ENCODE results near the gene KCNB1. TPM values are rescaled to one million over a fixed set of nuclear protein-coding genes. Genes with fewer than 3 reads are reported as not detected.

KCNB1 gene
- total and polyA plus RNA-seq, 2 of the 4 experiments (the other 2 are of a cell fraction): 0.05 TPM; not detected in 1

GRCh38 chr20:49523767-49524360, 41.4 kb upstream of the KCNB1 start:
- dilution Hi-C loops (cut with HindIII; ENCODE audit: low sequenced_read_pairs, unreplicated experiment): no loop called here
- Histone ChIP-seq H3K4me2 (ENCODE audit: low read depth, low read length) (no peak overlapping the region), H3K27ac (ENCODE audit: insufficient read depth, low read length) (no peak overlapping the region), H3K4ac (ENCODE audit: low read depth, low read length) (no peak overlapping the region), H2BK20ac (ENCODE audit: low read depth, low read length) (no peak overlapping the region), H3K27me3 (ENCODE audit: control insufficient read depth, insufficient read depth, low read length) (peaks cover 3% of the 10 kb centered on the region), H2BK15ac (ENCODE audit: low read depth, low read length) (no peak overlapping the region), H4K20me1 (ENCODE audit: insufficient read depth, low read length) (no peaks in the 10 kb centered on the region), H3K23ac (ENCODE audit: low read depth, low read length) (no peak overlapping the region), H3K36me3 (ENCODE audit: control insufficient read depth, insufficient read depth, low read length) (0 out of 2 replicates have a peak, but pooled peaks cover 3% of the 10 kb centered on the region), H3K9me1 (ENCODE audit: insufficient read depth, low read length) (no peaks in the 10 kb centered on the region), H3K4me1 (ENCODE audit: control insufficient read depth, insufficient read depth, low read length) (no peaks in the 10 kb centered on the region), H3K18ac (ENCODE audit: low read depth, low read length) (no peak overlapping the region), H3K79me1 (ENCODE audit: low read depth in 1 of 2, low read length in 2 of 2) (no peaks in the 10 kb centered on the region), H3K14ac (replicated peaks; ENCODE audit: low read depth, low read length) (no peak overlapping the region), H3K56ac (ENCODE audit: extremely low read depth, insufficient read depth, low read length) (no peak overlapping the region), H3K9ac (ENCODE audit: low read depth, low read length) (no peak overlapping the region), H2AK5ac (ENCODE audit: low read depth, low read length) (no peak overlapping the region), H4K8ac (ENCODE audit: low read depth in 2 of 2, low read length in 2 of 2) (no peak overlapping the region), H2BK5ac (ENCODE audit: low read depth, low read length, poor library complexity, severe bottlenecking) (no peak overlapping the region), H4K5ac (ENCODE audit: low read depth, low read length) (no peak overlapping the region), H3K4me3 (ENCODE audit: insufficient read depth, low read depth, low read length) (no peak overlapping the region), H4K91ac (ENCODE audit: insufficient read depth, low read depth, low read length) (no peak overlapping the region), H2AK9ac (replicated peaks; ENCODE audit: low read depth, low read length, poor library complexity) (no peak overlapping the region), H2AFZ (replicated peaks; ENCODE audit: low read length, poor library complexity) (no peak overlapping the region), H2BK120ac (ENCODE audit: low read depth, low read length) (no peak overlapping the region), H3K9me3 (ENCODE audit: control insufficient read depth, insufficient read depth, low read length) (0 out of 2 replicates have a peak, but pooled peaks cover 3% of the 10 kb centered on the region)
- BruUV-seq (replicated peaks): no TSS peak
- no peak for TF ChIP-seq MXI1 (IDR thresholded peaks at IDR 0.05; ENCODE audit: borderline replicate concordance, low read depth, low read length)
- no peak for TF ChIP-seq RCOR1 (IDR thresholded peaks at IDR 0.05; ENCODE audit: insufficient replicate concordance, low read length)
- no peak for TF ChIP-seq BHLHE40 (IDR thresholded peaks at IDR 0.05; ENCODE audit: low read depth, low read length)
- TF ChIP-seq CEBPB (IDR thresholded peaks at IDR 0.05; ENCODE audit: low read depth, low read length): no peak
- TF ChIP-seq USF2 (IDR thresholded peaks at IDR 0.05; ENCODE audit: low read depth, low read length): no peak
- no peak for TF ChIP-seq MAFK (IDR thresholded peaks at IDR 0.05; ENCODE audit: low read depth, low read length)
- TF ChIP-seq MAZ (IDR thresholded peaks at IDR 0.05; ENCODE audit: borderline replicate concordance, low read depth, low read length): no peak
- TF ChIP-seq FOS (IDR thresholded peaks at IDR 0.05; ENCODE audit: low read depth, low read length): no peak
- no peak for TF ChIP-seq CHD1 (IDR thresholded peaks at IDR 0.05; ENCODE audit: low read depth, low read length)
- TF ChIP-seq NFE2L2 (IDR thresholded peaks at IDR 0.05; ENCODE audit: low read depth, low read length): no peak
- no peak for TF ChIP-seq RAD21 (IDR thresholded peaks at IDR 0.05; ENCODE audit: low read length)
- TF ChIP-seq SMC3 (IDR thresholded peaks at IDR 0.05; ENCODE audit: low read depth, low read length): no peak
- no peak for DNase-seq
- in situ Hi-C loops (cut with MboI; ENCODE audit: low sequenced_read_pairs): no loop called here
- intact Hi-C loops (cut with micrococcal nuclease): no loop called here
- CTCF ChIA-PET: no interaction called here
- WGBS, 2 experiments (ENCODE audit: extremely low coverage in 2 of 2, insufficient read length in 1 of 2): no CpG with 5 or more reads among the region's 8 CpGs
- POLR2A ChIA-PET (ENCODE audit: unreplicated experiment): no interaction called here
- ATAC-seq (ENCODE audit: low read depth): no peak

All from IMR-90 (cell line).